GM19463 (cell line): ENCODE results near the gene PPP2CA.
"Not testable (repeated sequence)": the region's sequence is repeated elsewhere in the genome, so short reads cannot be mapped to it uniquely, and the experiment has no call there.

Experiments used
- ATAC-seq: cut with Tn5 transposase; IDR thresholded peaks from one replicate; pipeline ENCODE4 v1.9.1; 2021; ENCODE audit warnings: mild to moderate bottlenecking, moderate library complexity; ENCODE audit not compliant: unreplicated experiment

The PPP2CA gene

GRCh38 chr5:134245692-134246091 is 19.8 kb upstream of the PPP2CA start:
- ATAC-seq = no peak

- ATAC-seq = no peak
Measured at GRCh38 chr5:134245101-134245604, 19.3 kb upstream of the PPP2CA start.

GRCh38 chr5:134242146-134242545 is 16.3 kb upstream of the PPP2CA start:
- ATAC-seq = no peak

GRCh38 chr5:134240421-134240962 is 14.6 kb upstream of the PPP2CA start:
- ATAC-seq = no peak

- ATAC-seq = no peak
Measured at GRCh38 chr5:134236820-134237219, 10.9 kb upstream of the PPP2CA start.

- ATAC-seq = no peak
Measured at GRCh38 chr5:134236318-134236717, 10.4 kb upstream of the PPP2CA start.

GRCh38 chr5:134228624-134229023 is 2.8 kb upstream of the PPP2CA start:
- no peak for ATAC-seq

- ATAC-seq = no peak
Measured at GRCh38 chr5:134227776-134228175, 1.9 kb upstream of the PPP2CA start.

- ATAC-seq = no peak
Measured at GRCh38 chr5:134227259-134227658, 1.4 kb upstream of the PPP2CA start.

GRCh38 chr5:134226441-134227192 is 744 bp upstream of the PPP2CA start:
- peak; percentile 10 for ATAC-seq

GRCh38 chr5:134224888-134225779 is 739 bp downstream of the PPP2CA start:
- ATAC-seq = peak; percentile 28

GRCh38 chr5:134223406-134224248 is 2.2 kb downstream of the PPP2CA start:
- no peak for ATAC-seq

GRCh38 chr5:134221690-134222089 is 4.2 kb downstream of the PPP2CA start:
- ATAC-seq = not testable (repeated sequence)

GRCh38 chr5:134215757-134216156 is 10.1 kb downstream of the PPP2CA start:
- no peak for ATAC-seq

- ATAC-seq = not testable (repeated sequence)
Measured at GRCh38 chr5:134211263-134212031, 14.4 kb downstream of the PPP2CA start.

GRCh38 chr5:134209477-134210245 is 16.2 kb downstream of the PPP2CA start:
- no peak for ATAC-seq

- no peak for ATAC-seq
Measured at GRCh38 chr5:134207696-134208095, 18.2 kb downstream of the PPP2CA start.

- no peak for ATAC-seq
Measured at GRCh38 chr5:134206627-134207160, 19.2 kb downstream of the PPP2CA start.

GRCh38 chr5:134204575-134204974 is 21.3 kb downstream of the PPP2CA start:
- no peak for ATAC-seq
